Prostate gland (tissue), 2 donors: ENCODE measurements around the gene OPHN1.
"Not testable (repeated sequence)": the region's sequence is repeated elsewhere in the genome, so short reads cannot be mapped to it uniquely, and the experiment has no call there.

Experiments used
- CTCF ChIP-seq, 4 experiments: fragments of 200-600 bp in 2 of 4; fragments of 450-650 bp in 2 of 4; sonication (generic) in 2 of 4; IDR thresholded peaks; 1 replicate in 3 of 4; 2 replicates in 1 of 4; pipeline ENCODE4 v1.5.1; 2016 to 2019; ENCODE audit warnings: antibody characterized with exemption in 4 of 4, mild to moderate bottlenecking in 2 of 4, moderate library complexity in 2 of 4
- POLR2A ChIP-seq: fragments of 450-650 bp; IDR thresholded peaks from one replicate; pipeline ENCODE4 v1.6.1; 2016; ENCODE audit warnings: antibody characterized with exemption, mild to moderate bottlenecking
- POLR2AphosphoS5 ChIP-seq: sonication (generic); formaldehyde crosslinking; IDR thresholded peaks from one replicate; pipeline ENCODE4 v1.6.1; 2017; ENCODE audit warnings: antibody characterized with exemption

- not testable (repeated sequence) for TF ChIP-seq CTCF (IDR thresholded peaks at IDR 0.05); POLR2A; POLR2AphosphoS5
Measured at GRCh38 chrX:68326841-68327240, 106.5 kb downstream of the OPHN1 start.
